ENCODE measurements around the gene PCYT2. TPM values are rescaled to one million over a fixed set of nuclear protein-coding genes. Genes with fewer than 3 reads are reported as not detected.

PCYT2 gene
- total and polyA plus RNA-seq, 9 of the 15 experiments (the other 6 are each of a cell fraction or from before 2014, with no cell fraction given), result 0.92 to 134 (median 82.5) TPM

DNA sequence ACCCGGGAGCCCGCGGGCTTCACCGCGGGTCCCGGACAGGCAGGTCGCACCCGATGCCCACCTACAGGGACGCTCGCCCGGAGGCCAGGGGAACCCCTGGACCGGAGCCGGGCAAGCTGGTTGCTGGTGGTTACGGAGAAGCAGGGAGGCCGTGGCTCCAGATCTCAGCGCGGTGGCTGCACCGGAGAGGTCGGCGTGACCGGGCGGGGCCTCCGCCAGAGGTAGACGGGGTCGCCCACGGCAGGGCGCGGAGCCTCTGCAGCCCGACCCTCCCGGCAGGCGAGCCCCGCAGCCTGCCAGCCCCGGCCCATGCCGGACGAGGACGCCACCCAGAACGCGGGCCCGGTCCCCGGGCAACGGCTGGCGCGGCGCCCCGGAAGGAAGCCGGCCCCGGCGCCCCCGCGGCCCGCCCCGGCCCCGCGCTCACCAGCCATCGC lies 341 bp downstream of the PCYT2 start:
- POLR2A ChIA-PET, result interaction anchor here (0.6 to 5.4 kb wide), 8 partner anchors 8 to 112 kb away, joined by 3 to 46 read pairs (median 3); partner anchors contain the start of genes CENPX and NPB
- no peak for TF ChIP-seq KAT2B (IDR thresholded peaks at IDR 0.05; ENCODE audit: low read depth, low read length)
- TF ChIP-seq ZNF12 (CRISPR knock-in tag; IDR thresholded peaks at IDR 0.05), result no peak
- TF ChIP-seq ZNF507 (tag; conservative IDR thresholded peaks at IDR 0.05), result no peak
- peak; percentile 14; the same call in 1 of the 2 replicates for TF ChIP-seq ZBTB7A (IDR thresholded peaks at IDR 0.05; ENCODE audit: borderline replicate concordance, control insufficient read depth, low read depth, low read length)
- TF ChIP-seq ETS1 (conservative IDR thresholded peaks at IDR 0.05; ENCODE audit: control insufficient read depth, low read depth, low read length), result 0 out of 2 replicates have a peak, but pooled peaks have one; percentile 45
- no peak for TF ChIP-seq CBX3 (IDR thresholded peaks at IDR 0.05; ENCODE audit: borderline replicate concordance in 1 of 2, low read length in 2 of 2)
- peak; percentile 66; the same call in 1 of the 2 replicates for TF ChIP-seq HNRNPL (IDR thresholded peaks at IDR 0.05; ENCODE audit: low read depth, low read length)
- TF ChIP-seq CTBP1 (IDR thresholded peaks at IDR 0.05; ENCODE audit: borderline replicate concordance), result 0 out of 2 replicates have a peak, but pooled peaks have one; percentile 7
- TF ChIP-seq, protein P1, sequence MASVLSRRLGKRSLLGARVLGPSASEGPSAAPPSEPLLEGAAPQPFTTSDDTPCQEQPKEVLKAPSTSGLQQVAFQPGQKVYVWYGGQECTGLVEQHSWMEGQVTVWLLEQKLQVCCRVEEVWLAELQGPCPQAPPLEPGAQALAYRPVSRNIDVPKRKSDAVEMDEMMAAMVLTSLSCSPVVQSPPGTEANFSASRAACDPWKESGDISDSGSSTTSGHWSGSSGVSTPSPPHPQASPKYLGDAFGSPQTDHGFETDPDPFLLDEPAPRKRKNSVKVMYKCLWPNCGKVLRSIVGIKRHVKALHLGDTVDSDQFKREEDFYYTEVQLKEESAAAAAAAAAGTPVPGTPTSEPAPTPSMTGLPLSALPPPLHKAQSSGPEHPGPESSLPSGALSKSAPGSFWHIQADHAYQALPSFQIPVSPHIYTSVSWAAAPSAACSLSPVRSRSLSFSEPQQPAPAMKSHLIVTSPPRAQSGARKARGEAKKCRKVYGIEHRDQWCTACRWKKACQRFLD (CRISPR knock-in tag; IDR thresholded peaks at IDR 0.05), result peak; percentile 48; the same call in 1 of the 2 replicates
- TF ChIP-seq SIN3B (IDR thresholded peaks at IDR 0.05; ENCODE audit: low read depth), result peak; percentile 40; the same call in 1 of the 2 replicates
- peak; percentile 52 for TF ChIP-seq RBFOX2 (IDR thresholded peaks at IDR 0.05; ENCODE audit: low read depth, low read length)
- TF ChIP-seq HMGN3 (IDR thresholded peaks at IDR 0.05; ENCODE audit: borderline replicate concordance, extremely low read depth, insufficient read length, low read depth, low read length), result peak; percentile 34
- peak; percentile 74 for TF ChIP-seq RBBP5 (IDR thresholded peaks at IDR 0.05; ENCODE audit: borderline replicate concordance, insufficient read depth, low read length, poor library complexity, severe bottlenecking)
- peak; percentile 37; the same call in 1 of the 2 replicates for TF ChIP-seq GATAD2B (IDR thresholded peaks at IDR 0.05; ENCODE audit: borderline replicate concordance)
- peak in 1 of 2 experiments; percentile 36; a peak in 1 of 4 replicates for TF ChIP-seq HDAC1 (IDR thresholded peaks at IDR 0.05)
- TF ChIP-seq NR2C2 (CRISPR knock-in tag; IDR thresholded peaks at IDR 0.05), result no peak
- TF ChIP-seq NR2C2 (tag; IDR thresholded peaks at IDR 0.05), result peak; percentile 87
- no peak for TF ChIP-seq ZNF282 (CRISPR knock-in tag; IDR thresholded peaks at IDR 0.05)
- peak; percentile 34 for TF ChIP-seq RBM22 (IDR thresholded peaks at IDR 0.05; ENCODE audit: low read depth, low read length, poor library complexity, severe bottlenecking)
- no peak for TF ChIP-seq HDGF (IDR thresholded peaks at IDR 0.05)
- 0 out of 2 replicates have a peak, but pooled peaks have one; percentile 0 for TF ChIP-seq HDAC2 (IDR thresholded peaks at IDR 0.05)

More for the DNA sequence above, 341 bp downstream of the PCYT2 start:
- Histone ChIP-seq H4K20me1 (replicated peaks; ENCODE audit: control insufficient read depth, insufficient read depth, low read length) (peaks cover 14% of the 10 kb centered on the region), H3K4me2 (ENCODE audit: insufficient read depth, low read length) (peak overlapping the region; percentile 82), H3K9me1 (ENCODE audit: control insufficient read depth, insufficient read depth, low read length) (peaks cover 6% of the 10 kb centered on the region), H3K4me1 (replicated peaks in 1 of 2; ENCODE audit: control insufficient read depth in 2 of 2, insufficient read depth in 2 of 2, low read length in 2 of 2) (peaks cover 31 to 93% of the 10 kb centered on the region in 2 experiments), H3K27me3 (ENCODE audit: control insufficient read depth in 2 of 2, insufficient read depth in 2 of 2, low read length in 2 of 2) (no peaks in the 10 kb centered on the region), H3K9me3 (replicated peaks; ENCODE audit: control insufficient read depth, insufficient read depth, low read depth, low read length) (no peaks in the 10 kb centered on the region), H3K4me3 (peak overlapping the region; percentile 93), H3K9ac (ENCODE audit: insufficient read depth in 1 of 2, low read depth in 2 of 2, low read length in 2 of 2) (peak overlapping the region; percentile 61 to 99), H2AFZ (ENCODE audit: low read depth, low read length) (no peak overlapping the region), H3K79me2 (ENCODE audit: control insufficient read depth, insufficient read depth, low read length) (peaks cover 27% of the 10 kb centered on the region), H3K36me3 (ENCODE audit: control insufficient read depth, insufficient read depth, low read length) (peaks cover 84% of the 10 kb centered on the region; the same call in 2 of the 3 replicates), H3K27ac (ENCODE audit: extremely low read depth, low read depth, low read length) (peak overlapping the region; percentile 78)
- intact Hi-C loops (cut with micrococcal nuclease) (no loop called here), in situ Hi-C loops (cut with MboI) (no loop called here)
- CTCF ChIA-PET (ENCODE audit: low intra/inter-chr PET ratio), result interaction anchor here (0.6 kb wide), 1 partner anchor 280 kb away, joined by 3 read pairs; no protein-coding TSS in a partner anchor
- no peak; the same call in 2 of the 3 replicates for ATAC-seq
- no peak for FAIRE-seq
- no TSS peak for BruUV-seq (replicated peaks)
- WGBS (ENCODE audit: insufficient coverage, low coverage, missing lambda C conversion rate), result under 1% methylated on average over 27 of the region's 55 CpGs
- DNase-seq (ENCODE audit: extremely low read depth in 1 of 4, low spot score in 3 of 4), result peak in 1 of 4 experiments; percentile 45
